ENCODE measurements around the gene FAM234A.

The FAM234A gene

DNA sequence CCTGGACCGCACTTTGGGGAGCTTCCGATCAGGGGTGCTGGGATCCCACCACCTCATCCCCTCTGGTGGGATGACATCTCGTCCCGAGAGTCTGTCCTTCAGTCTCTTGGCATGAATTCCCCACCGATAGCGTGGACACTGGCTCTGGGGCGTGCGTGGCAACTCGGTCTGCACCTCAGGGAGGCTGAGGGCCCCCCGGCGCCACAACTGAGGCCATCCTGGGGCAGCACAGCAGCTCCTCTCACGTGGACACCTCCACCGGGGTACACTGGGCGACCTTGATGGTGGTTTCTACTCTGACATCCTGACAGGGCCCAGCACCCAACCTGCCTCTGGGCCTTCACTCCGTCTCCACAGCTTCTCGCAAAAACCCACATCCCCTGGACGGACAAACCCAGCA is 56.9 kb downstream of the FAM234A start:
- TF ChIP-seq, protein P1, sequence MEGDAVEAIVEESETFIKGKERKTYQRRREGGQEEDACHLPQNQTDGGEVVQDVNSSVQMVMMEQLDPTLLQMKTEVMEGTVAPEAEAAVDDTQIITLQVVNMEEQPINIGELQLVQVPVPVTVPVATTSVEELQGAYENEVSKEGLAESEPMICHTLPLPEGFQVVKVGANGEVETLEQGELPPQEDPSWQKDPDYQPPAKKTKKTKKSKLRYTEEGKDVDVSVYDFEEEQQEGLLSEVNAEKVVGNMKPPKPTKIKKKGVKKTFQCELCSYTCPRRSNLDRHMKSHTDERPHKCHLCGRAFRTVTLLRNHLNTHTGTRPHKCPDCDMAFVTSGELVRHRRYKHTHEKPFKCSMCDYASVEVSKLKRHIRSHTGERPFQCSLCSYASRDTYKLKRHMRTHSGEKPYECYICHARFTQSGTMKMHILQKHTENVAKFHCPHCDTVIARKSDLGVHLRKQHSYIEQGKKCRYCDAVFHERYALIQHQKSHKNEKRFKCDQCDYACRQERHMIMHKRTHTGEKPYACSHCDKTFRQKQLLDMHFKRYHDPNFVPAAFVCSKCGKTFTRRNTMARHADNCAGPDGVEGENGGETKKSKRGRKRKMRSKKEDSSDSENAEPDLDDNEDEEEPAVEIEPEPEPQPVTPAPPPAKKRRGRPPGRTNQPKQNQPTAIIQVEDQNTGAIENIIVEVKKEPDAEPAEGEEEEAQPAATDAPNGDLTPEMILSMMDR (IDR thresholded peaks at IDR 0.05; ENCODE audit: borderline replicate concordance, insufficient read depth, low read depth, low read length) = no peak
- H3K4me3 ChIP-seq (ENCODE audit: low read depth, low read length) = no peak overlapping the region

DNA sequence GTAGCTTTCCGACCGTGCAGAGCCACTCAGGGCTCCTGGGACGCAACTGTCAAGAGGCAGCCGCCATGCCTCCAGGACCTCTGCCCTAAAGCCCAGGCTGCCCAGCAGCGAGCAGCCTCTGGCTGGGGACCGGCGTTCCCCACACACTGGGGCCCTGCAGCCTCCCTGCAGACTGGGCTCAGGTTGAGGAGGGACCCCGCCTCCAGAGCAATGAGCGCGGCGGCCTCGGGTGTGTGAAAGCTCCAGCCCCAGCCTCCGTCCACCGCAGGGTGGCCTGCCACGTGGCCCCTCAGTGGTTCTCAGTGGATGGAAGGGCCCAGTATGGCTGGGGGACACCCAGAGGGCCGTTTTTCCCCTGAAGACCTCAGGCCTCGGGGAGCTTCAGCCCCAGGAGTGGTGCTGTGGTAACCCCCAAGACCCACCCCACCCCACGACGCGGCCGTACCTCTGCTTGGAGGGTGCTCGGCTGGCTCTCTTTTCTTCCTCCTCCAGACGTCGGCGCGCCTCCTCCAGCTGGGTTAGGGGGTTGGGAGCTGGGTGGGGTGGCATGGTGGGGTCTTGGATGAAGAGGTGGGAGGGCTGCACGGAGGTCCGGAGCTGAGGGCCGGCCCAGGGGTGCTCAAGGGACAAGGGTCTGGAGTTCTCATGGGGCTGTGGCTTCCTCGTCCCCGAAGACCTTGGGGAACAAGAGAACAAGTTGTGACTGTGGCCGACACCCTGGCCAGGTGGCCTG is 58.6 kb downstream of the FAM234A start:
- TF ChIP-seq, protein P1 (IDR thresholded peaks at IDR 0.05; ENCODE audit: borderline replicate concordance, insufficient read depth, low read depth, low read length) = no peak
- no peak overlapping the region for H3K4me3 ChIP-seq (ENCODE audit: low read depth, low read length)

DNA sequence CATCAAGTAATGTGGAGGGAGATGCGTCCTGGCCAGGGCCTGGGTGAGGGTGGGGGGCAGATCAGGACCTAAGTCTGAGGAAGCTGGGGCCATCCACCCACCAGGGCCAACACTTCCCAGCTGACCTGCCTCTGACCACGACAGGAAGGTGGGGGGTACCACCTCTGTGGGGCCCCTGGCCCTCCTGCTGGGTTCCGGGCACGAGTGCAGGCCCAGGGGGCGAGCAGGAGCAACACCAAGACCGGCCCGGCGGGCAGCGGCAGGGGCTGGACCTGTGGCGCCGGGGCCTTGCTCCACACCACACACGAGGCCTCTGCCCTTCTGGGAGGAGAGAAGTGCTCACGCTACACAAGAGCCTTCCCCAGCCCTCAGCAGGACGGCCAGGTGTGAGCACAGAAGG is 61.7 kb downstream of the FAM234A start:
- TF ChIP-seq, protein P1 (IDR thresholded peaks at IDR 0.05; ENCODE audit: borderline replicate concordance, insufficient read depth, low read depth, low read length) = no peak
- H3K4me3 ChIP-seq (ENCODE audit: low read depth, low read length) = no peak overlapping the region

DNA sequence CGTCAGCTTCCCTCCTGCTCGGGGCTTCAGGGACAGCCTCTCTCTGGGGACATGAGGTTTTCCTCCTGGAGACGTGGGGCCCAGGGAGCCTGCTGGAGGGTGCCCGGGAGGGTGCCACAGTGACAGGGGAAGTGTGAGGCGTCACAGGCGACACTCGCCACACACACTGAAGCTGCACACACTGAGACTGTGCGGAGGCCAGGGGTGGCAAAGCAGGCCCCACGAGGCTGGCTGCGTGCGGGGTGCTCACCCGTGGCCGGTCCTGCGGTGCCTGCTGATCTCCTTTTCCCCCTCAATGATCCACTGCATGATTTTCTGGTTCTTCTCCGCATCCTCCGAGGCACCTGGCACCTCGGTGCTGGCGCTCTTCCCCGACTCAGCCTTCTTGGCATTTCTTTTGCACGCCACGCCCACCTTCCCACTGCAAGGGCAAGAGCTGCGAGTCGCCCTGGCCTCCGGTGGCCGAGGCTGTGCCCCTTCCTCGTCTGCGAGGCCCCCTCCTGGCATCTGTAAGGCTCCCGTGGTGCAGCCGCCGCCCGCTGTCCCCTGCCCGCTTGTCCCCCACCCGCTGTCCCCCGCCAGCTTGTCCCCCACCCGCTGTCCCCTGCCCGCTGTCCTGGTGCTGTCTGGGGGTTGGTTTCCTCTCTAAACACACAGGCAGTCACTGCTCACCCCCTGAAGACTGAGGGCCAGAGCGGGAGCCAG is 62.3 kb downstream of the FAM234A start:
- TF ChIP-seq, protein P1 (IDR thresholded peaks at IDR 0.05; ENCODE audit: borderline replicate concordance, insufficient read depth, low read depth, low read length) = no peak
- no peak overlapping the region for H3K4me3 ChIP-seq (ENCODE audit: low read depth, low read length)

DNA sequence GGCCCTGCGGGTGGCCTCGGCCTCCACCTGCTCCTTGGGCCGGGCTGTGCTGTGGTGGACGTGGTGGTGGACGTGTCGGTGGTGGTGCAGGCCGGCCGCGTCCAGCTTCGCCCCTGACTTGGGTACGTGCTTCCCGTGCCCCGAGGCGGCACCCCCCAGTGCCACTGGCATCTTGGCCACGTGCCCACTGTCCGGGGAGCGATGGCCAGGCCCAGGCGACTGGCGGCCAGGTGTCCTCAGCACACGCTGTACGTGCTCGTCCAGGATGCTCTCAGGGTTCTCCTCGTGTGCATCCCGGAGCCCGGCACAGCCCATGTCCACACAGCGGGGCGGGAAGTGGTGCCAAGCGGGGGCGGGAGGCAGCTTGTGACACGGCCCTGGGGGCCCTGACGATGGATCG is 63.2 kb downstream of the FAM234A start:
- no peak overlapping the region for H3K4me3 ChIP-seq (ENCODE audit: low read depth, low read length)

DNA sequence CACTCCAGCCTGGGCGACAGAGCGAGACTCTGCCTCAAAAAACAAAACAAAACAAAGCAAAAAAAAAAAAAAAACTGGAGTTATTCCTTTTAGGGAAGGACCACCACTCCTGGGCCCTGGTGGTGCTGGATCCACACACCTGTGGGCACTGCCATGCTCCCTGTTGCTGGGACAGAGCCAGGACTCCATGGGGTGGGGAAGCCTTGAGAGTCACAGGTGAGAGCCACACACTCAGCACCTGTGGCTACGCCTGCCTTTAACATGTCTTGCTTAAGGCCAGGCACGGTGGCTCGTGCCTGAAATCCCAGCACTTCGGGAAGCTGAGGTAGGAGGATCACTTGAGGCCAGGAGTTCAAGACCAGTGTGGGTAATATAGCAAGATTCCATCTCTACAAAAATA is 66.6 kb downstream of the FAM234A start:
- no peak overlapping the region for H3K4me3 ChIP-seq (ENCODE audit: low read depth, low read length)
- TF ChIP-seq, protein P1 (IDR thresholded peaks at IDR 0.05; ENCODE audit: borderline replicate concordance, insufficient read depth, low read depth, low read length) = no peak

More for the DNA sequence above, 63.2 kb downstream of the FAM234A start:
- TF ChIP-seq, protein P1 (IDR thresholded peaks at IDR 0.05; ENCODE audit: borderline replicate concordance, insufficient read depth, low read depth, low read length) = no peak

DNA sequence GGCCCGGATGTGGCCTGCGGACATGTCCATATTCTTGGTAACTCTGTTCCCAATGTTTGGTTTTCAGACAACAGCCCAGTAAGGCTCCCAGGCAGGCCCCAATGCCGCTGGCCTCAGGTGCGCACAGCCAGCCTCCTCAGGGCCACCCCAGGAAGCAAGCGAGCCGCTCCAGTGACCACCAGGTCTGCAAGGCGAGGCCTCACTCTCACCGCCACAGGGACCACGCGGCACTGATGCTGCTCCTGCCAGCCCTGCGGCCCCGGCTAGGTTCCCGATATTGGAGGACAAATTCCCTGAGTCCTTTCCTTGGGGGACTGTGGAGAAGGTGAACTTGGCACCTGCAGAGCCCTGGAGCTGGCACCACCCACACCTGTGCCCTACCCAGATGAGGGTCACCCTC is 67.3 kb downstream of the FAM234A start:
- H3K4me3 ChIP-seq (ENCODE audit: low read depth, low read length) = no peak overlapping the region
- TF ChIP-seq, protein P1 (IDR thresholded peaks at IDR 0.05; ENCODE audit: borderline replicate concordance, insufficient read depth, low read depth, low read length) = no peak
